Measurements from ENCODE around the gene SEMA6A. TPM values are rescaled to one million over a fixed set of nuclear protein-coding genes. Genes with fewer than 3 reads are reported as not detected.

The SEMA6A gene, protein sequence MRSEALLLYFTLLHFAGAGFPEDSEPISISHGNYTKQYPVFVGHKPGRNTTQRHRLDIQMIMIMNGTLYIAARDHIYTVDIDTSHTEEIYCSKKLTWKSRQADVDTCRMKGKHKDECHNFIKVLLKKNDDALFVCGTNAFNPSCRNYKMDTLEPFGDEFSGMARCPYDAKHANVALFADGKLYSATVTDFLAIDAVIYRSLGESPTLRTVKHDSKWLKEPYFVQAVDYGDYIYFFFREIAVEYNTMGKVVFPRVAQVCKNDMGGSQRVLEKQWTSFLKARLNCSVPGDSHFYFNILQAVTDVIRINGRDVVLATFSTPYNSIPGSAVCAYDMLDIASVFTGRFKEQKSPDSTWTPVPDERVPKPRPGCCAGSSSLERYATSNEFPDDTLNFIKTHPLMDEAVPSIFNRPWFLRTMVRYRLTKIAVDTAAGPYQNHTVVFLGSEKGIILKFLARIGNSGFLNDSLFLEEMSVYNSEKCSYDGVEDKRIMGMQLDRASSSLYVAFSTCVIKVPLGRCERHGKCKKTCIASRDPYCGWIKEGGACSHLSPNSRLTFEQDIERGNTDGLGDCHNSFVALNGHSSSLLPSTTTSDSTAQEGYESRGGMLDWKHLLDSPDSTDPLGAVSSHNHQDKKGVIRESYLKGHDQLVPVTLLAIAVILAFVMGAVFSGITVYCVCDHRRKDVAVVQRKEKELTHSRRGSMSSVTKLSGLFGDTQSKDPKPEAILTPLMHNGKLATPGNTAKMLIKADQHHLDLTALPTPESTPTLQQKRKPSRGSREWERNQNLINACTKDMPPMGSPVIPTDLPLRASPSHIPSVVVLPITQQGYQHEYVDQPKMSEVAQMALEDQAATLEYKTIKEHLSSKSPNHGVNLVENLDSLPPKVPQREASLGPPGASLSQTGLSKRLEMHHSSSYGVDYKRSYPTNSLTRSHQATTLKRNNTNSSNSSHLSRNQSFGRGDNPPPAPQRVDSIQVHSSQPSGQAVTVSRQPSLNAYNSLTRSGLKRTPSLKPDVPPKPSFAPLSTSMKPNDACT
- 37.8 TPM for total RNA-seq

DNA sequence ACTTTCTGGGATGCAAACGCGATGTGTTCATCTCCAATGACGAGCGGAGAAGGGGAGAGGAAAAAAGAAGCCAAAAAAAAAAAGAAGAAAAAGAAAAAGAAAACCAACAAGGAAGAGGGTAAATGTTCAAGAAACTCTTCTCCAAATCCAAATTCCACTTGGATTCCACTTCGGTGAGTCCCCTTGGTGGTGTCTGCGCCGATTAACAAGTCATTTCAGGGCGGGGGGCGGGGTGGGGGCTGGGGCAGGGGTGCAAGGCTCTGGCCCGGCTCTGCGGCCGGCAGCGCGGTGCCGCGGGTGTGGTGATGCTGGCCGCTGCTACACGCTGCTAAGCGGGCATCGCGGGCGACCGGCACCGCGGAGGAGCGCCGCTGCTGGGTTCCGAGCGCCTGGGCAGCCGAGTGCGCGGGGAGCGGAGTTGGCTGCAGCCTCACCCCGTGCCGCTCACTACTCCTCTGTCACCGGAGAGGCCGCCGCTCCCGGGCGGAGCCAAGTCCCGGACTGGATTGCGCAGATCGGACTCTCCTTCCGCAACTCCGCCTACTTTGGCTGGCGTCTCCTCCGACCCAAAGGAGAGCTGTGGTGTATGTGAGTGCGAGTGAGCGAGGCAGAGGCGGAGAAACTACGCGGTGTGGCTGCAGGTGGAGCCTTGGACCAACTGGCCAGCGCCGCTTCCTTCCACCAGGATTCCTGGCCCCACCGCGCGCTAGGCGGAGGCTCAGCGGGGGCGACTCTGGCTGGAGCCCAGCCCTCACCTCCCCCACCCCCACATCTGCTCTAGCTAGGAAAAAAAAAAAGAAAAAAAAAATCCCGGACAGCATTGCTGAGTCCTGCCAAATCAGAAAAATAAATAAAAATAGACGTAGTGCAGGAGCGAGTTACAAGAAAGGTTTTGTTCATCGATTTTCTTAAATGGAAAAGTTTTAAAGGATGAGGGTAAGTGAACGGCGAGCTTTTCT lies at the start of gene SEMA6A:
Gene SEMA6A (minus strand): TSS at position 457 of the 959 bp plus-strand sequence. CDS start 69,879 bp downstream, outside the sequence.
- peak; percentile 92 for DNase-seq (ENCODE audit: low spot score)

DNA sequence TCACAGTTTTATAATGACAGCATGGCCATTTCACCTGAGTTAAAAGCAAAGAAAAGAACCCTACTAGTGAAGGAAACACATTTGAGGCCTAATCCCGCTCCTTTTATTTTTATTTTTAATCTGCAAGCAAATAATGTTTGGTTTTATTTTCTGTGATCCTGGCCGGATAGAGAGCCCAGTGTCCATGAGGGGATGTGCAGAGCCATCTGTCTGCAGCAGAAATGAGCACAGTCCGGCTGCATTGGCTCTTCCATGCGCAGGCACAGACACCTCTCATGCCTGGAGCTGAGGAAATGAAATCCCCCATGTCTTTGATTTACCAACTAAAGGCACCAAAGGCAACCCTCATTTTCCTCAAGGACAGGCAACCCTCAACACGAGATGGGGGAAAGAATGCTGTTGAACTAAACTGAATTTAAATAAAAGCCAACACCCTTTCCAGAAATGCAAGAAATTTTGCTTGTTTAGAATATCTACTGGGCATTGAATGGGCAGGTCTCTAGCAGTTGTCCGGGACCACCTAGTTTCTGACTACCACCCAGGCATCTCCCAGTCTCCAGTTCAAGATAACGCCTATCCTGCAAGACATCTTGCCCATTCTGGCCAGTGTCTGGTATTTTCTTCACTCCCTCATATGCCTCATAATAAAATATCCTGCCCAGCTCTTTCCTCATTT lies 47.9 kb upstream of the SEMA6A start:
- DNase-seq (ENCODE audit: low spot score), result no peak

DNA sequence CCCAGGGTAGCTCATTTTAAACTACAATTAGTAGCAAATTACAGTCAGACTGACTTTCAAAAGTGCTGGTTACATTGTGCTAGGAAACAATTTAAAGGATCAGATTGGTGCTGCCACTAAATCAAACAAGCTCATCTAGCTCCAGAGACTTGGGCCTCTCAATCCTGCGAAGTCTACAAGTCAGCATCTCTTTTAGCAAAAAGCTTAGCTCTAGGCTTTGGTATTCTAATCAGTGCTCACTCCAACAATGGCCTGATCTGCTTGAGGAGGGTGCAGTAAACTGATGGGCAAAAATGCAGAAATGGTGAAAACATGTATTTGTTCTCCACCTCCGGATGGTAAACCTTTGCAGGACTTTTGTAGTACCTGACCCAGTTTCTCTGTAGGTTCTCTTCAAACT lies 47.0 kb upstream of the SEMA6A start:
- DNase-seq (ENCODE audit: low spot score), result no peak

DNA sequence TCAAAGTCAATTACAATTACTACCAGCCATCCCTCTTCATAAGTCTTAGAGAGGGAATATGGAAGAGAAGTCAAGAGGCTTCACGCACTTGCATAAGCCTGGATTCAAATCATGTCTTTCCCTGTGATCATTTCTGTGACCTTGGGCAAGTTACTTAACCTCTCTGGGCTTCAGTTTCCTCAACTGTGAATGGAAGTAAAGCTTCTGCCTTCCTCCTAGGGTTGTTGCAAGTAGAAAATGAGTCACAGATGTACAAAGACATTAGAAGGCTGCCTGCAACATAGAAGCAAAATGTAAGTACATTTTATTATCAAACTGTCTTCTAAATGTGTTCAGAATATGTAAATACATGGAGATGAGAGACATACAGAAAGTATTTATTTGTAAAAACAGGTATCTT lies 42.3 kb upstream of the SEMA6A start:
- no peak for DNase-seq (ENCODE audit: low spot score)

DNA sequence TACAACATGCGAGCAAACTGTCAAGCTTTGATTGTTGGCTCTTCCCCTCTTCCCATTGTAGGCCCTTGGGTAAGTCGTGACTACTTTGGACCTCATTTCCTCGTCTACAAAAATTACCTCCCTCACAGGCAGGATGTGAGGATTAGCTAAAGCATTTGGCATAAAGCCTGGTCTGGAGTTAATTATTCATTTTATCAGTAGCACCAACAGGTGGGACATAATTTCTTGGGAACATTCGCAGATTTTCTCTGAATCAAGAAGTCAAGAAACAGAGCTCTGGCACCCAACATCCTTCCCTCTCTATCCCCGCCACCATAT lies 39.9 kb upstream of the SEMA6A start:
- DNase-seq (ENCODE audit: low spot score), result no peak

DNA sequence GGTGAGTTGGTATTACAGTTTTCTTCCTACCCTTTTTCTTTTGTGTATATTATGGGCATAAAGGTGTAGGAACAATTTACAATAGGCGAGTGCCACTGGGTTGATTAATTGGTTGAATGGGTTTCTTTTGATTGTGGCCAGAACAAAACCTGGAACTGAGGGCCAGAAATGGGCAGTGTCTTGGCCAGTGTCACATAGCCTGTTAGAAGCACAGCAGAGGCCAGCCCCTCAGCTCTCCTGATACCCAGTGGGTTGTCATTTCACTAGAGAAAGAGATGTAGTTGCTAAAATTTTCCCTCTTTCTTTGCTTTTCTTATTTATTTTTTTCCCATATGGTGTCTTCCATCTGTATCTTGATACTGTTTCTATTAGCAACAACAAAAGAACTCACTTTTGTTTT lies 38.8 kb upstream of the SEMA6A start:
- DNase-seq (ENCODE audit: low spot score), result no peak

DNA sequence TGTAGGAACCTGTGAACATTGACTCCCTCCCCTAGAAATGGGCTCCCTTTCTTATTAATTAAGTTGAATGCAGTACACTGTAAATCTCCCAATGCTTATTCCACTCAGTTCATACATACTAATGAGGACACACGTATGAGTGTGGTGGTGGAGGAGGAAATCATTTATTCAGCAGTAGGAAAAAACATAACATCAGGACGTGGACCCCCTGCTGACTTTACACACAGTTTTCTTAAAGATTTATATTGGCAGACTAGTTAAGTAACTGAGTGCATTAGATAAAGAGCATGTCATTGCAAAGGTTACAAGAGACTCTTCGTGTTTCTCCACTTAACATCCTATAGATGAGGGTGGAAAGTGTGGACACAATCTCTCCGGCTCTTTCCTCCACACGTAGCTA lies 37.8 kb upstream of the SEMA6A start:
- DNase-seq (ENCODE audit: low spot score), result no peak

DNA sequence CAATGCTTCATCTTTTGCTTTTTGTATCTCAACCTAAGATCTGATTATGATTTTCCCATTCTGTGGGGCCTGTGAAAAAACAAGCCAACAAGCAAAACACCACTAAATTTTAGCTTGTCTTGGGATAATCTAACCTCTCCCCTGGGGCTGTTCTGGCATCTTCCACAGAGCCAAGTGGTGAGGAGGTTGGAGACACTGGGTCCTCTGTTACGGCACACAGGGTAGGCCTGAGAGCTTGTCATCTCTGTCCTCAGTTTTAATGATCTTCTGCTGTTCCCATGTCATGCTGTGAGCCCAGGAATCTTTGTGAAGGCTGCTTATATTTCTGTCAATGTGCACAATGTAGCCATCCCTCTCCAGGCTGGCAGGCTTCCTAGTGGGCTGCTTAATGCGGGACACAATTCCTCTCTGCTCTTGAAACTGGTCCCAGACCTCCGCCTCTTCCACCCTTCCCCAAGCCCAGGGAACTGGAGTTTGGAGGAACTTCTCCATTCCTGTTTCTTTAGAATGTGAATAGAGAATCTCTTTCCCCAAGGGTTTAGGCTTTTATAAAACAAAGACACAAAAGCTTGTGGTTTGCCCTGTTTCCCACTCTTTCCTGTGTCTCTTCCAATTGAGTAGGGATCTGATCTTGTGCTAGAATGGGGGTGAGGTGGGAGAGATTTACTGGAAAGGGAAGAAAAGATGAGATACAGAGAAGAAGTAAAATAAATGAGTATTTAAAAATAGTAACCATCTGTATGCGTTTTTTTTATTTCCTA lies 30.9 kb upstream of the SEMA6A start:
- no peak for DNase-seq (ENCODE audit: low spot score)

DNA sequence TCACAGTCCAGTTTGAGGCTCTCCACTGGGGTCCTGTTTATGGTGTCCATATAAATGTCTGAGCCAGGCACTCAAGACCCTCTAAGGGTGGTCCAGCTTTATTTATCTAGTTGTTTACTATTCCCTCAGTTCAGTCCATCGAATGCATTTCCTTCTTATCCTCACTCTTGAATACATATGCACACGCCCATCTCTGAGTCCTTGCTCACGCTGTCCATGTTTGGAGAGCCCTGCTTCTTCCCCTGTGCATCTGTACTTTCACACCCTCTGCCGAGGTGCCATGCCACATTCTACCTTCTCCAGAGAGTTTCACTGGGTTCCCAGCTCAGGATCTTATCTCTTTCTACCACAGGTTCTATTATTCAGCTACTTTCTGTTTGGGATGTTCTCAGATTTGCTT lies 30.2 kb upstream of the SEMA6A start:
- no peak for DNase-seq (ENCODE audit: low spot score)

DNA sequence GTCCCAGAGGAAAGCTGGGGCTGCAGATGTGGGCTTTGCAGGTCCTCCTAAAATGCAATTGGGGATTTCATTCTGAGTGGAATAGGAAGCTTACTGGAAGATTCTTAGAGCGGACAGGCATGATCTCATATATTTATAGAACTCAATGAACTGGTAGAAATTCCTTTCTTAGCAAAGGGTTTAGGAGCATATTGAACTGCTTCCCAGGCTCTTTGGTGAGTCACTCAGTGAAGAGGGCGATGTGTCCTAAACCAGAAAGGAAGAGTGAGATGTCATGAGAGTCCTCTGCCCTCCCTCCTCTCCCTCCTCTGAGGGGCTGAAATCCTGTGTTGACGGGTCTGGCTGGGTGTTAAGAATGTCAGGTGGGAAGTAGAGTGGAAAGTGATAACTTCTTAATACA lies 26.3 kb upstream of the SEMA6A start:
- DNase-seq (ENCODE audit: low spot score), result no peak

DNA sequence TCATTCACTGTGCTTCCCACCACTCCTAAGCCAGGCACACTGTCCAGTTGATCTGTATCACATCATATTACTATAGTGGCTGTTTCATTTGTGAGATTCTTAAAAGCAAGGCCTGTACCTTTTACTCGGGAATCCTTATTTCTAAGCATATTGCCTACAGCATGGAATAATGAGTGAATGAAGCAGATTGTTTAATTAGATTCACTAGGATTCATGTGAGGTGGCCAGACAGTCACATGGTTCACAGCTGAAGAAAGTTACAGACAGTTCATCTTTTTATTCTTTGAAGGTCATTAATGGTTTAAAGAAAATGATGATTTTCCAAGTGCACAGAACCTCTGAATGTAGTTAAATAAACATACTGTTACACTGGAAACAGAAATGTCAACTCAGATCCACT lies 24.3 kb upstream of the SEMA6A start:
- no peak for DNase-seq (ENCODE audit: low spot score)

DNA sequence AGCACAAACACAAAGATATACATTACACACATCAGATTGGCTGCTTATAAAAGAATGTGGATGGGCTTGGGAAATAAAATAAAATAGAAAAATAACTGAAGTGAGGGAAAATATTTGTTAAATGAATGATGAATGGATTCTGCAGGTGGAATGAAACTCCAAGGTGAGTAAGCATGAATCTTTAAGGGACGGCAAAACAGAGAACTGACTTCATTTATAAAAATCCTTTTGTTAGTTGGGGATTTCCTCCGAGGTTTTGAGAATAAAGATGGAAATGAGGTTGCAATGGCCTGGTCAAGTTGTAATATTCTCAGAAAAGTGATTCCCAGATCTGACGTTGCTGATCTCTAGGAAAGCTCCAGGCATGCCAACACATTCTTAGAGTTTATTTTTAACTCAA lies 20.9 kb upstream of the SEMA6A start:
- DNase-seq (ENCODE audit: low spot score), result no peak

DNA sequence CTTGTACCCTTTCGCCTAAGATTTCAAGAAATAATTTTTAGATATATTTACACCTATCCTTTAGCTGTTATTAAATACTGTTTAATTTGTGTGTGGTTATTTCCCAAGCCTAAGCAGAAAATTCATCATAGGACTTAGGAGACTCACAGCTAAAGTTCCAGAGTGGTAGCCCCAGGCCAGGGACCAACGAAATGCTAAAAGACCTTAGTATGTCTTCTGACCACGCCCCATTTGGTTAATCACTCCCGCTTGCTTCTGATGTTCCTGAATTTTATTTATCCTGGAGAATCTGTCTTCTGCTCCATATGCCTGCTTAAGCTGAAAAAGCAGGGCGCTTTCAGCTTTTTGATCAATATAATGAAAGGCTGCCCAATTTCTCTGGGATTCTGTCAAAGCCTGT lies 18.7 kb upstream of the SEMA6A start:
- no peak for DNase-seq (ENCODE audit: low spot score)

DNA sequence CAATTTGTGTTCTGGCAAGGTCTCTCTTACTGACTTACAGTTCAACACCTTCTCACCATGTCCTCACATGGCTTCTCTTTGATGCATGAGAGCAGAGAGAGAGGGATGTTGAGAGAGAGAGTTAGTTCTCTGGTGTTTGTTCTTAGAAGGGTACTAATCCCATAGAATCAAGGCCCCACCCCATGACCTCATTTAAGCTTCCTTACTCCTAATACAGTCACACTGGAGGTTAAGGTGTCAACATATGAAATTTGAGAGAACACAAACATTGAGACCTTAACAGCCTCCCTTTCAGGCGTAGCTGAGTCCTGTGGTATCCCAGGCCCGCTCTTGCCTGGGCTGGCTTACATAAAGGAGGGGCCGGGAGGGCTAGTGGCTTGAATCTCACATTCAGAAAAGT lies 10.6 kb upstream of the SEMA6A start:
- DNase-seq (ENCODE audit: low spot score), result no peak

DNA sequence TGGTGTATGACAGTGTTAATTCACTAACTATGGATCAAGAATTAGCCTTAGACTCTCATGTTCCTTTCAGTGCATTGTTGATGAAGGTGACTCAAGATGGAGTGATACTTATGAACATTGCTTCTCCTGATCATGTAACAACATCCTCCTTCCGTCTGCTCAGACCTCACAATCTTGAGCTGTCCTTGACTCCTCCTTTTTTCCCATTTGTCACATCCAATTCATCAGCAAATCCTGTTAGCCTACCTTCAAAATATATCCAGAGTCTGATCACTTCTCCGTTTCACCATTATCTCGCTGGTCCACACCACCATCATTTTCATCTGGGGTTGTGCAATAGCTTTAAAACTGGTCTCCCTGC lies 9.2 kb upstream of the SEMA6A start:
- no peak for DNase-seq (ENCODE audit: low spot score)

DNA sequence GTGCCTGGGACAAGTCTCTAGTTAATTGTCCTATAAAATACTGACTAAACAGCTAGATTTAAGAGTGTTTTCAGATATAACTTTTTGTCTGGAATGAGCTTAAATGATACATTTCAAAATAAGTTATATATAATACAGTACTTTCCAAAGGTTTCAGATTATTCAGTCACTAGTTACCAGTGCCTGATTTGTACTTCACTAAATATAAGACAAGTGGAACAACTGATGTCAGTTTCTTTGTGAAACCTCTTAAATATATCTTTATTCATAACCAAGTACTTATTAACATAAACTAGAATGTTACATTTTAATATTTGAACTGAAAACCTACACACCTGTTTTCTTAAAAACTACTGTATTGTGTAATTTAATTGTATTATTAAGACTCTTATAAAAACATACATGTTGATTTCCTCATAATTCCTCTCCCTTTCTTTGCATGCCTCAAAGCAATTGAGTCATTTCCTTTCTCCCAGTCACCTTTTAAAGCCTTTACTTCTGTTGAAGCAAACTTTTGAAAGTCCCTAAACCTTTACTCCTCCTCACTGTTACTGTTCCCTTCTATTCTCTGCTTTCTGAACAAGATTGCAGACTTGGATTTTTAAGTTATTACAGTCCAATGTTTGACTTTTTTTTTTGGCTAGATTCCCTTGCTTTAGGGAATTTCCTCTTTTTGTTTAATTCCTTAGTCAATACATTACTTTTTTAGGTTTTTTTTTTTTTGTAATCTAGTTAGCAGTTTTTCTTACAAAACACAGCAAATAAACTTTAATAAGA lies 8.7 kb upstream of the SEMA6A start:
- no peak for DNase-seq (ENCODE audit: low spot score)

DNA sequence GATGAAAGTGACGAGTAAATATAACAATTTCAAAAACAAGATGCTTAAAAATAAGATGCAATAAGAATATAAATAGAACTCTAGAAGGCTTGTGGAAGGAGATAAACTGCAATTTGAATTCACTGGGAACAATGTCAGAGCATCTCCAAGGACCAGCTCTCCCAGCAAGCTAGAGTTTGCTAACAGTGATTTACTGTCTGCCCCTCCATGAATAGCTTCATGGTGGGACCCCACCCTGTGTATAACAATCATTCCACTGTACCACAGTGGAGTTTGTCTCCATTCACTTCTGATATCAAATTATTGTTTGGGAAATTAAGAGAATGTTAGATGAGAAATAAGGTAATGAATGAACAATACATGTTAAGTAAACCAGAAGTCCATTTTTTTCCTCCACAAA lies 7.3 kb upstream of the SEMA6A start:
- DNase-seq (ENCODE audit: low spot score), result no peak

DNA sequence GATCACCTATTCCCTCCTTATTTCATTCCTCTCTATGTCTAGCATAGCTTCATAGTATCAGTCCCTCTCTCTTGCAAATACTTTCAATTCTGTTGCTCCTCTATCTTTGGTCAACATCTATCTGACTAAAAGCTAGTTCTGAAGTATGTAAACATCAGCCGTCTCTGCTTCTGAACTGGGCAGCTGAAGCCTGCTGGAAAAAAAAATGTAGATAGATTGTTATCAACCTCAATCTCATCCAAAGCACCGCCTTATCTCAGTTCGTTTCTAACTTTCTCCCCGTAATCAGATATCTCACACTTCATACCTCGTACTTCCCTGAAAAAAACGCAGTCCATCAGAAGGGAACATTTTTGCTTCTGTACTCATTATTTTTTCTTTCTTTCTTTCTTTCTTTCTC lies 4.5 kb upstream of the SEMA6A start:
- no peak for DNase-seq (ENCODE audit: low spot score)

DNA sequence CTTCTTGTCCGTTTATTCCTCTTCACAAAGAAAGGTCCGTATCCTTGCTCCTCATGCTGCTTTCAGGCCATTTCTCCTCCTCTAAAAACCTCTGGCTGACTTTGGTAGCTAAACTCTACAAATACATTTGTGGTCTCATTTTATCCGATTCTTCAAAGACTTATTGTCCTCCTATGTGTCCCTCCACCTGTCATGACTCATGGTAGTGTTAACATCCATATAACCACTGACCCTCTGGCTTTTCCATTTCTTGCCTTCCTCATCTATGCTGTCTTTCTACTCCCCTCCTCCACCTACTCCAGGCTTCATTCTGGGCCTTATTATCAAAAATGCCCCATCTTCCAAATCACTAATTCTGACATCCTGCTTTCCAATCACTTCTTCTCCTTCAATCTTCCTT lies 4.1 kb upstream of the SEMA6A start:
- DNase-seq (ENCODE audit: low spot score), result no peak
